SJSA1 (cell line): ENCODE data around the gene WNT7B. TPM values are rescaled to one million over a fixed set of nuclear protein-coding genes. Genes with fewer than 3 reads are reported as not detected.
A peak's percentile ranks its signal among the peaks of the same experiment; 100 is the strongest.

Experiments
- DNase-seq, 2 experiments: peaks; one replicate each; pipeline ENCODE4 v3.0.0-alpha.2; 2015 to 2020; ENCODE audit warnings: low spot score in 2 of 2, low read depth in 1 of 2
- H3K27ac ChIP-seq: fragments of 250-450 bp; sonication (Bioruptor Pico); 2 replicates; pipeline ENCODE4 v1.5.1; 2020; ENCODE audit warnings: mild to moderate bottlenecking, moderate library complexity
- H3K27me3 ChIP-seq: fragments of 250-450 bp; sonication (Bioruptor Pico); replicated peaks from 2 replicates; pipeline ENCODE4 v1.5.1; 2020; ENCODE audit warnings: mild to moderate bottlenecking, moderate library complexity
- H3K36me3 ChIP-seq: fragments of 250-450 bp; sonication (Bioruptor Pico); 2 replicates; pipeline ENCODE4 v1.5.1; 2020; ENCODE audit warnings: mild to moderate bottlenecking
- H3K4me1 ChIP-seq: fragments of 250-450 bp; sonication (Bioruptor Pico); replicated peaks from 2 replicates; pipeline ENCODE4 v1.6.1; 2021; ENCODE audit warnings: mild to moderate bottlenecking
- H3K4me3 ChIP-seq: fragments of 250-450 bp; sonication (Bioruptor Pico); 2 replicates; pipeline ENCODE4 v1.5.1; 2020; ENCODE audit warnings: mild to moderate bottlenecking
- H3K9me3 ChIP-seq: fragments of 250-450 bp; sonication (Bioruptor Pico); replicated peaks from 2 replicates; pipeline ENCODE4 v1.5.1; 2020; ENCODE audit warnings: mild to moderate bottlenecking
- total RNA-seq: library from RNA; depleted of rRNA; stranded (reverse); fragments of >200 nt; shearing (Covaris generic); gene quantifications from 2 replicates; pipeline ENCODE4 v1.2.3, GENCODE V29; 2014

WNT7B gene
- total RNA-seq, 1 experiment from 2014 or later = 0.18 TPM

- Histone ChIP-seq H3K4me1 (peaks cover 19% of the 10 kb centered on the region), H3K27me3 (no peaks in the 10 kb centered on the region), H3K36me3 (no peaks in the 10 kb centered on the region), H3K4me3 (no peak overlapping the region), H3K9me3 (no peaks in the 10 kb centered on the region), H3K27ac (no peak overlapping the region)
- no peak for DNase-seq
These were observed 80.6 kb downstream of the WNT7B start for GRCh38 chr22:45896153-45896951.

- Histone ChIP-seq H3K27ac (no peak overlapping the region), H3K27me3 (no peaks in the 10 kb centered on the region), H3K9me3 (no peaks in the 10 kb centered on the region), H3K36me3 (no peaks in the 10 kb centered on the region), H3K4me1 (peaks cover 19% of the 10 kb centered on the region), H3K4me3 (no peak overlapping the region)
- DNase-seq = no peak
These were observed 81.4 kb downstream of the WNT7B start for GRCh38 chr22:45895436-45896152.

- Histone ChIP-seq H3K27ac (no peak overlapping the region), H3K4me3 (no peak overlapping the region), H3K36me3 (no peaks in the 10 kb centered on the region), H3K9me3 (no peaks in the 10 kb centered on the region), H3K4me1 (peaks cover 31% of the 10 kb centered on the region), H3K27me3 (no peaks in the 10 kb centered on the region)
- DNase-seq = peak in 1 of 2 experiments; percentile 69
These were observed 83.4 kb downstream of the WNT7B start for GRCh38 chr22:45893516-45893915.

GRCh38 chr22:45892681-45893461 lies 84.1 kb downstream of the WNT7B start:
- H3K27me3 ChIP-seq = no peaks in the 10 kb centered on the region
- no peak for DNase-seq
- no peak overlapping the region for H3K4me3 ChIP-seq
- H3K4me1 ChIP-seq = peaks cover 31% of the 10 kb centered on the region
- no peaks in the 10 kb centered on the region for H3K36me3 ChIP-seq
- 0 out of 2 replicates have a peak overlapping the region, but pooled peaks have one; percentile 18 for H3K27ac ChIP-seq
- H3K9me3 ChIP-seq = no peaks in the 10 kb centered on the region

GRCh38 chr22:45891996-45892621 lies 84.9 kb downstream of the WNT7B start:
- no peak for DNase-seq
- no peaks in the 10 kb centered on the region for H3K36me3 ChIP-seq
- H3K4me1 ChIP-seq = peaks cover 31% of the 10 kb centered on the region
- no peaks in the 10 kb centered on the region for H3K9me3 ChIP-seq
- no peaks in the 10 kb centered on the region for H3K27me3 ChIP-seq
- no peak overlapping the region for H3K27ac ChIP-seq
- no peak overlapping the region for H3K4me3 ChIP-seq

GRCh38 chr22:45891471-45891995 lies 85.4 kb downstream of the WNT7B start:
- Histone ChIP-seq H3K4me1 (peaks cover 31% of the 10 kb centered on the region), H3K27me3 (no peaks in the 10 kb centered on the region), H3K9me3 (no peaks in the 10 kb centered on the region), H3K36me3 (no peaks in the 10 kb centered on the region), H3K27ac (no peak overlapping the region), H3K4me3 (no peak overlapping the region)
- DNase-seq = no peak

GRCh38 chr22:45891021-45891421 lies 85.9 kb downstream of the WNT7B start:
- DNase-seq = no peak
- H3K9me3 ChIP-seq = no peaks in the 10 kb centered on the region
- no peak overlapping the region for H3K4me3 ChIP-seq
- no peak overlapping the region for H3K27ac ChIP-seq
- peaks cover 31% of the 10 kb centered on the region for H3K4me1 ChIP-seq
- no peaks in the 10 kb centered on the region for H3K27me3 ChIP-seq
- no peaks in the 10 kb centered on the region for H3K36me3 ChIP-seq

GRCh38 chr22:45890351-45890635 lies 86.7 kb downstream of the WNT7B start:
- H3K9me3 ChIP-seq = no peaks in the 10 kb centered on the region
- no peak for DNase-seq
- H3K36me3 ChIP-seq = no peaks in the 10 kb centered on the region
- no peaks in the 10 kb centered on the region for H3K27me3 ChIP-seq
- no peak overlapping the region for H3K27ac ChIP-seq
- peaks cover 31% of the 10 kb centered on the region for H3K4me1 ChIP-seq
- H3K4me3 ChIP-seq = no peak overlapping the region

- no peaks in the 10 kb centered on the region for H3K36me3 ChIP-seq
- H3K27ac ChIP-seq = no peak overlapping the region
- H3K4me1 ChIP-seq = peaks cover 31% of the 10 kb centered on the region
- no peaks in the 10 kb centered on the region for H3K27me3 ChIP-seq
- no peak overlapping the region for H3K4me3 ChIP-seq
- H3K9me3 ChIP-seq = no peaks in the 10 kb centered on the region
- DNase-seq = peak; percentile 73 to 82
These were observed 87.2 kb downstream of the WNT7B start for GRCh38 chr22:45889539-45890350.

GRCh38 chr22:45889093-45889538 lies 87.8 kb downstream of the WNT7B start:
- H3K4me1 ChIP-seq = peaks cover 30% of the 10 kb centered on the region
- H3K4me3 ChIP-seq = no peak overlapping the region
- no peak overlapping the region for H3K27ac ChIP-seq
- H3K27me3 ChIP-seq = no peaks in the 10 kb centered on the region
- no peaks in the 10 kb centered on the region for H3K9me3 ChIP-seq
- DNase-seq = no peak
- no peaks in the 10 kb centered on the region for H3K36me3 ChIP-seq

GRCh38 chr22:45888221-45889092 lies 88.5 kb downstream of the WNT7B start:
- Histone ChIP-seq H3K36me3 (no peaks in the 10 kb centered on the region), H3K9me3 (no peaks in the 10 kb centered on the region), H3K27me3 (no peaks in the 10 kb centered on the region), H3K27ac (no peak overlapping the region), H3K4me3 (no peak overlapping the region), H3K4me1 (peaks cover 23% of the 10 kb centered on the region)
- no peak for DNase-seq
